SHP77 treated with DMSO at 0.1 percent for 48 hours (cell line): ENCODE results near the gene C1orf116.

Source experiments
- DNase-seq: peaks from one replicate; lab custom pipeline; 2025; lab: John Stamatoyannopoulos, UW

C1orf116 gene

DNA sequence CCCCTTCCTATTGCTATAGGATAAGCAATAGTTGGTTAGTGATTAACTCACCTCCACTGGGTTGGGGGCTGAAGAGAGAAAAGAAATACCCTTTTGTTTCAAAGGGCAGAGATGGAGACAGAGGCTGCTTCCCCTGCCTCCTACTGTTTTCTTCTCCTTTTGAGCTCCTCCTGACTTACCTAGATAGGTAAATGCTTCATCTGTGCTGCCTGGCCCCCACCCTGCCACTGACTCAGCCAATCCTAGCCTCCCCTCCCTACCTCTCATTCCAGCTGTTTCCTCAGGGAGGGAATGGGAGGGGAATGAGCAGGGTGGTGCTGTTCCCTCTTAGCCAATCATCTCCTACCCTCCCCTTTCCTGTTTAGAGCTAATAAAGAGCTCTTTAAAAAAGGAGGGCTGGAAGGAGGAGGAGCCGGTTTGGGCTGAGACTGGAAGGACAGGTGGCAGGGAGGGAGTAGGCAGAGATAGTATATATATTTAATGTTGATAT, at the start of gene C1orf116:
C1orf116 (minus strand) TSS at position 229 of the 490 bp plus-strand sequence. CDS start 5,158 bp downstream, outside the sequence.
- DNase-seq, result no peak

GRCh38 chr1:207081806-207082205, 49.2 kb upstream of the C1orf116 start:
- no peak for DNase-seq

GRCh38 chr1:207081088-207081487, 48.5 kb upstream of the C1orf116 start:
- DNase-seq, result no peak

- DNase-seq, result no peak
These were observed 47.2 kb upstream of the C1orf116 start for GRCh38 chr1:207079706-207080241.

DNA sequence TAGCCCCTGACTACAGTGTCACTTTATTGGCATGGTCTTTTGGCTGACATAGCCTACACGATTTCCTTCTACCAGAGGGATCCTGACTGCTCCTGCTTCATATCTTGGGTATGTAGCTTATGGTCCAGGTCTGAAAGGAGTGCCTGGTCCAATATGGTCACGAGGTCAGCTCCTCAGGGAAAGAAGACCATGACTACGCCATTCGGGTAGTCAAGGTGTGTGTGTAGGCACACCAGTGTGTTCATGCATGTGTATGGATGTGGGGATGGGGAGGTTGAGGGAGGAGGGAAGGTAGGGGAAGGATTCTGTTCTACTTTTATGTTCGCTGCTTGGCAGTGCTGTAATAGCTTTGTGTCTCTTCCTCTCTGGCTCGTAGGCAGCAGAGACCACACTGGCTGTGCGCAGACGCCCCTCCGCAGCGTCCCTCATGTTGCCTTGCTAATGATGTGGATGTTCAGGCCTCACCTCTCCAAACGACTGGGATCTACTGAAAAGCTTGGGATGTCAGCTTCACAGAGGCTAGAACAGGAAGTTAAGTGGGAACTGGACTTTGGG, 46.1 kb upstream of the C1orf116 start:
- no peak for DNase-seq

DNA sequence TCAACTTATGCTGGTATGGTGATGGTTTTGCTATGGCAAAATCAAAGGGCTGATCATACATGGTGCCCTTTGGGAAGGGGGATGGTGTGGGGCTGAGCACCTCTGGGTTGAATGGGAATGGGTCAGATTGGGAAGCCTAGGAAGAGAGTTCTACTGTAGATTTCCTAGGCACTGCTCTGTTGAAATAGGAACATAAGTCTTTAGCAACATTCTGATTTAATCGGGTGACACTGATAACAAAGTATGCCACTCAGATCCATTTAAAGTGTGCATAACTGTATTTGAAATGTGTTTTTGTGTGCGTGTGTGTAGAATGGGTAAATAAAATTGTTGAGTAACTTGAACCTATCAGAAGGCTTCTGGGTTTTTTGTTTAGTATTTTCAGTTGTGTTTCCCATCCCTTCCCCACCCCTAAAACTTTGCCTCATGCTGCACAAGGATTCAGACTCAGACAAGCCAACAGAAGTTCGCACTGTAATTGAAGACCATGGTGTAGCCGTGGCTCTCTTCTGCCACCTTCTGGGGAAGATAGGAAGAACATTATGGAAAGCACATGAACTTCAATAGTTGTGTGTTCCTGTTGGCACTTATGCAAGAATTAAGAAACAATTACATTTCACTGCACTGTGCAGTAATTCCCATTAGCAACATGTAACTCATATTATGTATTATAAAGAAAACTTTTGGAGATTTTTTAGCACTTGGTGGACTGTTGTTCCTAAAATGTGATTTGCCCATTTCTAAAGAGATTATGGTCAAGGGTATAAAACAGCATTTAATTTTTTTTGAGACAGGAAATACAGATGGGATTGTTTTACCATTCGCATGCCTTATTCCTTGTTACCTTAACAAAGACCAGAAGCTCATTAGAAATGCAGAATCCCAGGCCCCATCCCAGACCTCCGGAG, 45.2 kb upstream of the C1orf116 start:
- DNase-seq, result peak; percentile 39

GRCh38 chr1:207077012-207077411, 44.5 kb upstream of the C1orf116 start:
- DNase-seq, result no peak

DNA sequence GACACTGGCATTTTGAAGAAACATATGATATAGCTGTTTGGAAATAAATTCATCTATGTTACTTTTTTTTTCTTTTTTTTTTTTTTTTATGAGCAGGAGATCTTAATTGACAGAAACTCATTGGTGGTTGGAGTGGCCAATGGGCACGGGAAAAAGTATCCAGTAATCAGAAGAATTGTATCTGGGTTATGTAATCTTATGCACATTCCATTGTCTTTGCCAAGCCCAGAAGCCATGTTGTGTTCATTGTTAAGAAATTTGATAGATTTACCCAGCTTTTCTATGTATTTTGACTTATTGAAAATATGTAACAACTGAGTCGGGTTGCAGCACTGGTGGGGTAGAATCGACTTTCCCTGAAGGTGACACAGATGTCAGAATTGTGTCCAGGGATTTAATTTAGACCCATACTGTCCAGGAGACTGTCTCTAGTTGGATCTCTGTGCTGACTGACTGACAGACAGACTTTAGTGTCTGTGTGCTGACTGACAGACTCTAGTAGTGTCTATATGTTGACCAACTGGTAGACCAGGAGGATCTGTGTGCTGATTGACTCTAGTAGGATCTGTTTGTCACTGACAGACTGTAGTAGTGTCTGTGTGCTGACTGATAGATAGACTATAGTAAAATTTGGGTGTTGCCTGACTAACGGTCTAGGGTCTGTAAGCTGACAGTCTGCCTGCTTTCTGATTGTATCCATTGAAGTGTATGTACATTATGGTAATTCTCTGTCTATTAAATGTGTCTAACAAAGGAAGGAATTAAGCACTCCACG, 43.8 kb upstream of the C1orf116 start:
- DNase-seq, result no peak

DNA sequence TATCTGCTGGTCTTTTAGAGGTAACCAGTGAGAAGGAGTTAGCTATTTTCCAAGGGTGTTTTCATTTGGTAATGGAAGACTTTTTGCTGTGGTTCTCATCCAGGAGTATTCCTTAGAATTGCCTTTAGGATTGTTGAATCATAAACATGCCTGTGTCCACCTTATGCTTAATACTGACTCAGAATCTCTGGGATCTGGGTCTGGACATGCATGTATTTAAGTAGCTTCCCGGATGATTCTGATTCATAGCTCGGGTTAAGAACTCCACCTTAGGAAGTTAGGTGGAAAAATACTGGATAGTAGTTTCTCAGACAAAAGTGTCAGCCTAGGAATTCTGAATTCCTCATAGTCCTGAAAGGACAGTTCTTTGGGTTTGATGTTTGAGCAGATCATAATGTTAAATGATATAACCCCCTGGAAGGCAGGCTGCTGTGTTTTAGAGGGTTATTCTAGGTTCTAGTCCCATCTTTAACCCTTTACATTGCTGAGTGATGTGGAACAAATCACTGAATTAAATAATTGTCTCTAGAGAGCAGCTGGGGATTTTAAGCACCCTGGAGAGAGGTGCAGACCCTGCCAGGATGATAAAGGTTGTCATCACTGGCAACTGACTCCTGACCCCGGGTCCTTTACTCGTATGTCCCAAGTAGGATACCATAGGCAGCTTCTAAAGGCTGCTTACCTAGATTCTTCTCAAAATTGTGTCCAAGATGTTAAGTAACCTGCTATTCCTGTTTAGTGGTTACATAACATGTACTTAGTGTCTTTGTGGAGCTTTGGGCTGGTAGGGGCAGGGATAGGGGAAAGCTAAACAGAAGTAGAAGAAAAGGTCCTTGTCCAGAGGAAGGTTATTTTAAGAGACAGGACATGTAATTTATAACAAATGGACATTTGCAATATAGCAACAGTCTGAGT, 41.6 kb upstream of the C1orf116 start:
- DNase-seq, result no peak

- DNase-seq, result no peak
These were observed 39.7 kb upstream of the C1orf116 start for GRCh38 chr1:207072233-207072632.

- no peak for DNase-seq
These were observed 38.9 kb upstream of the C1orf116 start for GRCh38 chr1:207071426-207071825.

- no peak for DNase-seq
These were observed 38.3 kb upstream of the C1orf116 start for GRCh38 chr1:207070811-207071210.

GRCh38 chr1:207069858-207070506, 37.4 kb upstream of the C1orf116 start:
- DNase-seq, result no peak

DNA sequence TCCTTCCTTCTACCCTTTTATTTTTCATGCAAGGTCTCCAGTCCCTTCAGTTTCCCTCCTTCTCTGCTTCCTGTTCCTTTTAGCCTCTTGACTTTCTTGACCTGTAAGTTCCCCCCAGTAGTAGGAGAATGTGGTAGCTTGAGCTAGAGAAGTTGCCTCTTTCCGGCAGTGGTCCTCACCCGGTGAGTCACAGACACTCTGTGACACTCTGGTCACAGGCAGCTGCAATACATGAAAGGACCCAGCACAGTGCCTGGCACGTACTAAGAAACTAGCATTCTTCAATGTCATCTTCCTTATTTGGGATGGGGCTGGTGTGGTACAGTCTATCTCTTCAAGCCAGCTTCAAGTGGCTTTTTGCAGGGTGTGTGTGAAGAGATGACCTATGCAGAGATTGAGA, 36.5 kb upstream of the C1orf116 start:
- no peak for DNase-seq

- no peak for DNase-seq
These were observed 35.1 kb upstream of the C1orf116 start for GRCh38 chr1:207067665-207068064.

DNA sequence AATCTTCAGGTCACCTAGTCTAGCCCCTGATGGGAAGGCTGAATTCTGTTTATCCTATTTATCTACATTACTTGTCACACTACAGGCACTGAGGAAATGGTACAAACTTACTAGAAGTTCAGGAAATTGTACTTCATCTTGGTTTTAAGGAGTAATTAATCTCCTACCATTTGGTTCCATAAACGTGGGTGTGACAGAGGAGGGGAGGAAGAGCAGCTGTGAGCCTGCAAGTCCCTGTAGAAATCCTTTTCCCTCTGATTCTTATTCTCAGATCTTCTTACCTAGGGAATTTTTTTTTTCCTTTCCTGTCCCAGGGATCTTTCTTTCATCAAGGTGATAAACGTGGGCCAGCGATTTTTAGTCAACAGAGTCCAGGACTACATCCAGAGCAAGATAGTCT, 34.6 kb upstream of the C1orf116 start:
- DNase-seq, result no peak

DNA sequence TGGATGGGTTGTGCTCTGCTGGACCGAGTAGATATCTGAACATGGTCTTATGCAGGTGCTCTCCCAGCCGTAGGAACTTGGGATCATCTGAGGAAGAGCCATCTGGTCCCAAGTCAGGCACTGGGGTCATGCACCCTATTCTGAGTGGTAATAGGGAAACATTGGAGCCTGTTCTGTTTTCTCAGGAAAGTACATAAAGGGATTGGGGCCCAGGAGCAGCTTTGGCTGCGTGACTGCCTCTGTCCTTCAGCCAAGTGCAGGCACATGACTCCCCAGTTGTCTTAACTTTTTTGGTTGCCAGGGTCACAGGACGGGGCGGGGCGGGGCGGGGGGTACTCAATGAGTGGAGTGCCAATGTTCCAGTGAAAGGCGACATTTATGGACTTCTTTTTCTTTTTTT, 32.0 kb upstream of the C1orf116 start:
- DNase-seq, result no peak

- DNase-seq, result no peak
These were observed 30.5 kb upstream of the C1orf116 start for GRCh38 chr1:207063014-207063413.

- no peak for DNase-seq
These were observed 29.5 kb upstream of the C1orf116 start for GRCh38 chr1:207062058-207062457.

- no peak for DNase-seq
These were observed 28.0 kb upstream of the C1orf116 start for GRCh38 chr1:207060596-207060995.

DNA sequence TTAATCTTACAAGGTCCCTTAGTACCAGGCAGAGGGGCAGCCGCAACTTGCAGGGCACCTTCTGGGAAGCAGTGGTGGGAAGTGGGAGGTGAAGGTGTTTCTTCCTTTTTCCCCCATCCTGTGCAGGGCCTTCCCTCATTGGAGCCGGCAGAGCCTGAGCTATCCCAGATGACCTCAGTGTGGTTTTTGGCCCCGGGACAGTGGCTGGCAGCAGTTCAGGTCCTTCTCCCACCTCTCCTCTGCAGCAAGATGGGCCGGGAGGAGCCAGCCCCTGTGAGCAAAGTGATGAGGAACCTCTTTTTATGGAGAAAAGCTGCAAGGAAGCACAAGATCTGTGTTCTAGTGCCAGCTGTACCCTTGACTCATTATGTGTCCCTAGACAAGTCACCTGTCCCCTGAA, 27.3 kb upstream of the C1orf116 start:
- no peak for DNase-seq
